Spinal cord (tissue), 10 donors: ENCODE data around the gene SHROOM3. TPM values are rescaled to one million over a fixed set of nuclear protein-coding genes. Genes with fewer than 3 reads are reported as not detected.
A peak's percentile ranks its signal among the peaks of the same experiment; 100 is the strongest.

Source experiments
- DNase-seq, 6 donors: peaks; one replicate each; pipeline versions ENCODE4 v3.0.0 to v3.0.0-alpha.2; 2013 to 2015; ENCODE audit warnings: low spot score in 6 of 6, low read depth in 4 of 6
- H3K27ac ChIP-seq: one replicate; pipeline ENCODE4 v1.5.1; 2013; ENCODE audit warnings: low read depth, low read length, control low read depth
- H3K27me3 ChIP-seq: one replicate; pipeline ENCODE4 v1.6.1; 2013; ENCODE audit warnings: low read length; ENCODE audit not compliant: control insufficient read depth, insufficient read depth
- H3K36me3 ChIP-seq: one replicate; pipeline ENCODE4 v1.6.1; 2013; ENCODE audit warnings: low read length; ENCODE audit not compliant: control insufficient read depth, insufficient read depth
- H3K4me1 ChIP-seq: one replicate; pipeline ENCODE4 v1.6.1; 2013; ENCODE audit warnings: low read length; ENCODE audit not compliant: control insufficient read depth, insufficient read depth
- H3K4me3 ChIP-seq: one replicate; pipeline ENCODE4 v1.5.1; 2013; ENCODE audit warnings: low read depth, low read length, control low read depth
- H3K9me3 ChIP-seq: one replicate; pipeline ENCODE4 v1.6.1; 2013; ENCODE audit warnings: low read length; ENCODE audit not compliant: control insufficient read depth, insufficient read depth
- WGBS: methylation state at CpG from one replicate; pipeline ENCODE4 v1.1.5; 2013; ENCODE audit warnings: missing lambda C conversion rate; ENCODE audit not compliant: insufficient coverage; 5-methylcytosine and 5-hydroxymethylcytosine counted together
- polyA plus RNA-seq, 2 donors: library from polyadenylated mRNA; unstranded; fragments of 120-200 nt; gene quantifications; one replicate each; pipeline ENCODE4 v1.2.1, GENCODE V29; 2013; ENCODE audit not compliant: insufficient read length in 2 of 2
- total RNA-seq, 2 donors: library from RNA; depleted of rRNA in 1 of 2; stranded (reverse); fragments of 120-200 nt in 1 of 2; fragments of >200 nt in 1 of 2; gene quantifications; one replicate each; pipeline versions ENCODE4 v1.2.3 to v1.2.4, GENCODE V29; 2013 to 2014
- donor health status: healthy.

Gene SHROOM3
- total and polyA plus RNA-seq, 4 donors = 11.6 to 23.3 (median 19.3) TPM

GRCh38 chr4:76582074-76582816 is 147.2 kb downstream of the SHROOM3 start:
- H3K27me3 ChIP-seq = no peaks in the 10 kb centered on the region
- 100% methylated on average over 1 of the region's 2 CpGs for WGBS
- H3K9me3 ChIP-seq = no peaks in the 10 kb centered on the region
- H3K4me1 ChIP-seq = peaks cover 12% of the 10 kb centered on the region
- peaks cover 3% of the 10 kb centered on the region for H3K36me3 ChIP-seq
- H3K4me3 ChIP-seq = no peak overlapping the region
- no peak overlapping the region for H3K27ac ChIP-seq
- no peak for DNase-seq

- no peak for DNase-seq
- no peak overlapping the region for H3K27ac ChIP-seq
- 100% methylated on average over 2 of the region's 3 CpGs for WGBS
Observed at GRCh38 chr4:76582817-76583087, 147.7 kb downstream of the SHROOM3 start.

GRCh38 chr4:76584241-76585152 is 149.5 kb downstream of the SHROOM3 start:
- H3K36me3 ChIP-seq = peaks cover 3% of the 10 kb centered on the region

More at GRCh38 chr4:76582817-76583087, 147.7 kb downstream of the SHROOM3 start:
- Histone ChIP-seq H3K9me3 (no peaks in the 10 kb centered on the region), H3K27me3 (no peaks in the 10 kb centered on the region), H3K4me1 (peaks cover 12% of the 10 kb centered on the region), H3K4me3 (no peak overlapping the region), H3K36me3 (peaks cover 3% of the 10 kb centered on the region)

GRCh38 chr4:76585272-76585671 is 150.2 kb downstream of the SHROOM3 start:
- no peaks in the 10 kb centered on the region for H3K9me3 ChIP-seq
- 40% methylated on average over 1 of the region's 5 CpGs for WGBS
- peaks cover 3% of the 10 kb centered on the region for H3K36me3 ChIP-seq
- peak overlapping the region; percentile 17 for H3K27ac ChIP-seq
- H3K4me1 ChIP-seq = peaks cover 20% of the 10 kb centered on the region
- no peaks in the 10 kb centered on the region for H3K27me3 ChIP-seq
- no peak overlapping the region for H3K4me3 ChIP-seq
- DNase-seq = peak in 1 of 6 donors; percentile 36

More at GRCh38 chr4:76584241-76585152, 149.5 kb downstream of the SHROOM3 start:
- Histone ChIP-seq H3K4me1 (peaks cover 17% of the 10 kb centered on the region), H3K27me3 (no peaks in the 10 kb centered on the region), H3K4me3 (no peak overlapping the region), H3K9me3 (no peaks in the 10 kb centered on the region), H3K27ac (no peak overlapping the region)
- DNase-seq = no peak
- WGBS = 71% methylated on average over 7 of the region's 9 CpGs

- WGBS = 6% methylated on average over 28 of the region's 28 CpGs
- Histone ChIP-seq H3K27me3 (no peaks in the 10 kb centered on the region), H3K36me3 (peaks cover 3% of the 10 kb centered on the region), H3K27ac (peak overlapping the region; percentile 17), H3K4me3 (peak overlapping the region; percentile 37), H3K9me3 (no peaks in the 10 kb centered on the region), H3K4me1 (peaks cover 21% of the 10 kb centered on the region)
- DNase-seq = peak in 5 of 6 donors; percentile 21 to 83 (median 37)
Observed at GRCh38 chr4:76585897-76586360, 150.9 kb downstream of the SHROOM3 start.

GRCh38 chr4:76588274-76588673 is 153.2 kb downstream of the SHROOM3 start:
- WGBS = 16% methylated on average over 2 of the region's 2 CpGs
- Histone ChIP-seq H3K27me3 (no peaks in the 10 kb centered on the region), H3K4me3 (no peak overlapping the region), H3K4me1 (peaks cover 21% of the 10 kb centered on the region), H3K9me3 (no peaks in the 10 kb centered on the region), H3K27ac (no peak overlapping the region), H3K36me3 (peaks cover 3% of the 10 kb centered on the region)
- DNase-seq = peak in 1 of 6 donors; percentile 39

GRCh38 chr4:76589402-76589801 is 154.4 kb downstream of the SHROOM3 start:
- Histone ChIP-seq H3K27ac (peak overlapping the region; percentile 68), H3K27me3 (no peaks in the 10 kb centered on the region), H3K36me3 (peaks cover 3% of the 10 kb centered on the region), H3K4me1 (peaks cover 21% of the 10 kb centered on the region), H3K4me3 (no peak overlapping the region), H3K9me3 (no peaks in the 10 kb centered on the region)
- DNase-seq = peak in 1 of 6 donors; percentile 58
- WGBS = no CpG with 5 or more reads among the region's 1 CpG

GRCh38 chr4:76589872-76590797 is 155.1 kb downstream of the SHROOM3 start:
- H3K27me3 ChIP-seq = no peaks in the 10 kb centered on the region
- H3K9me3 ChIP-seq = no peaks in the 10 kb centered on the region
- no peak overlapping the region for H3K4me3 ChIP-seq
- DNase-seq = peak in 2 of 6 donors; percentile 26 to 69
- peaks cover 3% of the 10 kb centered on the region for H3K36me3 ChIP-seq
- 38% methylated on average over 4 of the region's 10 CpGs for WGBS
- H3K4me1 ChIP-seq = peaks cover 21% of the 10 kb centered on the region
- peak overlapping the region; percentile 68 for H3K27ac ChIP-seq

- WGBS = no CpG with 5 or more reads among the region's 6 CpGs
- Histone ChIP-seq H3K27me3 (no peaks in the 10 kb centered on the region), H3K36me3 (peaks cover 3% of the 10 kb centered on the region), H3K4me1 (peaks cover 15% of the 10 kb centered on the region), H3K27ac (peak overlapping the region; percentile 25), H3K9me3 (peaks cover 3% of the 10 kb centered on the region), H3K4me3 (no peak overlapping the region)
- DNase-seq = no peak
Observed at GRCh38 chr4:76590798-76591281, 155.8 kb downstream of the SHROOM3 start.
